Endometrial microvascular endothelial cells (primary cell): ENCODE results near the gene DDB1. TPM values are rescaled to one million over a fixed set of nuclear protein-coding genes. Genes with fewer than 3 reads are reported as not detected.

Experiments used
- in situ Hi-C: cut with HindIII; loops from 2 replicates; pipeline ENCODE4 v1.10.0; 2017; ENCODE audit warnings: low sequenced_read_pairs, low pct_unique_long_range_greater_than_20kb; ENCODE audit errors: inconsistent ontology term
- total RNA-seq: library from RNA; depleted of rRNA; stranded (reverse); fragments of >200 nt; gene quantifications from one replicate; pipeline ENCODE4 v1.2.3, GENCODE V29; 2015; ENCODE audit errors: inconsistent ontology term

The DDB1 gene
- total RNA-seq = 222 TPM

DNA sequence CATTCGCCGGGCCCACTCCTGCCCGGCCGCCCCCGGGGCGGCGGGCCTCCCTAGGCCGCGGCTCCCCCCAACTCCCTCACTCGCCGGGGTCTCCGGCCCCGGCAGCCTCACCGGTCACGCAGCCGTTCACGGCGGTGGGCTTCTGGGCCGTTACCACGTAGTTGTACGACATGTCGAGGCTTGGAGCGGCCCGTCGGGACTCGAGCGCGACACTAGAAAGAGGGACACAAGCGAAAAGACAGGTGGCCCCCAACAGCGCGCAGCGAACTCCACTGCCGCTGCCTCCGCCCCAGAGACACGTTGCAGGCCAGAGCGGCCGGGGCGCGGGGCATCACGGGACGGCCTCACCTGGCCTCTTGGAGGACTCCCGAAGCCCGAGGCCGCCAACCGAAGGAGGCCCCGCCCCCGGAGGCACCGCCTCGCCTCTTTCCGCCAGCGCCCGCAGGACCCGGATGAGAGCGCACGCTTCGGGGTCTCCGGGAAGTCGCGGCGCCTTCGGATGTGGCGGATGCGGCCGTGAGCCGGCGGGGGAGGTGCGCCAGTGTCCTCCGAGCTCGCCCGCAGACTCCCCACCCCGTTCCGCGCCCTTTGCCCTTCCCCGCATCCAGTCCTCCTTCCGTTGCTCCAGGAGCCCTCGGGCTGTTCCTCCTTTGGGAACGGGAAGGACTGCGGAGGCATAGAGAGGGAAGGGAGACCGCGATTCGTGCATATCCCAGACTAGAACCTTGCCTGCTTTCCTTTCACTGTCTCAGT is at the start of gene DDB1, which contains the start of gene TKFC:
Gene DDB1 (minus strand): TSS at position 309 of the 753 bp plus-strand sequence. CDS start 137 bp downstream, at position 172.
Gene TKFC (plus strand): TSS at position 432 of the 753 bp plus-strand sequence. CDS start 1,501 bp downstream, outside the sequence.
- in situ Hi-C loops = no loop called here

DNA sequence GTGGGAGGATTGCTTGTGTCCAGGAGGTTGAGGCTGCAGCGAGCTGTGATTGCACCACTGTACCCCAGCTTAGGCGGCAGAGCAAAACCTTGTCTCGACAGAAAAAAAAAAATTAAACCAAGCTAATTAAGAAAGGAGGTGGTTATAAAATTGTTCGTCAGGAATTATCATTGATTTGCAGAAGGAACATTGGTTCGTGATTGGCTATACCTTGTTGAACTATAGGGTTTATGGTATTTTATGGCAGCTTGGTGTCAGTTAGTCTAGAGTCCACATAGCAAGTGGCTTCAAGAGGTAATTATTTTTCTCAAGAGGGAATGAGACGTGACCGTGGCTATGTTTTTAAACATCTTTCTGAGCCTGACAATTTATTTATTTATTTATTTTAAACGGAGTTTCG is 48.0 kb upstream of the DDB1 start:
- in situ Hi-C loops = no loop called here

DNA sequence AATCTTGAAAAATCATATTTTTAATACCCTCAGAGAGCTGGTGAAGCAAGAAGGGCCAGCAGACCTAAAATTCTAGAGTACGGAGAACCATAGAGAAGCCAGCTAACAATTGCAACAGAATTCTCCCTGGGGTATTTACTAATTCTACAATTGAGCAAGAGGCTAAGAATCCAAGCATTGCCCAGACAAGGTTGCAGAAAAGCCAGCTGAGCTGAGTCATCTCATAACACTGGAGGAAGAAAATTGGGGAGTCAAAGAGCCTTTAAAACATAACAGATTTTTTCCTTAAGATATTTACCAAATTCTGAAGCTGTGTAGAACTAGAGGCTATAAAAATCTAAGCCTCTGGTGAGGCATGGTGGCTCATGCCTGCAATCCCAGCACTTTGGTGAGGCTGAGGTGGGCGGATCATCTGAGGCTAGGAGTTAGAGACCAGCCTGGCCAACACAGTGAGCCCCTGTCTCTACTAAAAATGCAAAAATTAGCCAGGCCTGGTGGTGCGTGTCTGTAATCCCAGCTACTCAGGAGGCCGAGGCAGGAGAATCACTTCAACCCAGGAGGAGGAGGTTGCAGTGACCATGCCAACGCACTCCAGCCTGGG is 45.9 kb upstream of the DDB1 start:
- in situ Hi-C loops = no loop called here

DNA sequence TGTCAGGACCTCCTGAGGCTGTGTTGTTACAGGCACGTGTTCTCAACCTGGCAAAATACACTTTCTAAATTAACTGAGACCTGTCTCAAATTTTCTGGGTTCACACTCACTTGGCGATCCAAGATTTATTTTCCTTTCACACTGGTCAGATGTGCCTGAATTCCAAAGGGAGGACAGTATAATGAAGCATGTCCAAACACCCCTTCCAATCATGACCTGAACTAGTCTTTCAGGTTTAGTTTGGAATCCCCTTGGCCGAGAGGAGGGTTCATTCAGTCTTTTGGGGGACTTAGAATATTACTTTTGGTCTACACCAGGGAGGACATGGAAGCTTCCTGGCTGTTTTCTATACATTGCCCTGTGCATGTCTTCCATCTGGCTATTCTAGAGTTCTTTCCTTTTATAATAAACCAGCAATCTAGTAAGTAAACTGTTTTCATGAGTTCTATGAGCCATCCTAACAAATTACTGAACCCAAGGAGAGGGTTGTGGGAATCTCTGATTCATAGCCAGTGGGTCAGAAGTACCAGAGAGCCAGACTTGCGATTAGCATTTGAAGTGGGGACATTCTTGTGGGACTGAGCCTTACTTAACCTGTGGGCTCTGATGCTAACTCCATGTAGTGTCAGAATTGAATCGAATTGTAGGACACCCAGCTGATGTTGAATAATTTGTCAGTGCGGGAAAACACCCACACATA is 44.7 kb upstream of the DDB1 start:
- in situ Hi-C loops = no loop called here

DNA sequence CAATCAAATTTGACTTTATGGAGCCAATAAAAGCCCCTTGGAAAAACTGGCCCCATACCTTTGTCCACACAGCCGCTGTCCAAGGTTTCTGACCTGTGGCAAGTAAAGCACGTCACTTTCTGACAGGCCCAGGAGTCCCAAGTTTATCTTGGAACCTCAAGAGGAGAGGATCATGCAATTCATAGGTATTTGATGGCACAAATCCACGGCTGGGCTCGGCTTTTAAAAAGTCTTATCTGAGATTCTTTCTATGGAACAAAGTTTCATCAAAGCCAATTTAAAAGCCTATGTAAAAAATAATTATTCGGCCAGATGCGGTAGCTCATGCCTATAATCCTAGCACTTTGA is 42.8 kb upstream of the DDB1 start:
- in situ Hi-C loops = no loop called here

DNA sequence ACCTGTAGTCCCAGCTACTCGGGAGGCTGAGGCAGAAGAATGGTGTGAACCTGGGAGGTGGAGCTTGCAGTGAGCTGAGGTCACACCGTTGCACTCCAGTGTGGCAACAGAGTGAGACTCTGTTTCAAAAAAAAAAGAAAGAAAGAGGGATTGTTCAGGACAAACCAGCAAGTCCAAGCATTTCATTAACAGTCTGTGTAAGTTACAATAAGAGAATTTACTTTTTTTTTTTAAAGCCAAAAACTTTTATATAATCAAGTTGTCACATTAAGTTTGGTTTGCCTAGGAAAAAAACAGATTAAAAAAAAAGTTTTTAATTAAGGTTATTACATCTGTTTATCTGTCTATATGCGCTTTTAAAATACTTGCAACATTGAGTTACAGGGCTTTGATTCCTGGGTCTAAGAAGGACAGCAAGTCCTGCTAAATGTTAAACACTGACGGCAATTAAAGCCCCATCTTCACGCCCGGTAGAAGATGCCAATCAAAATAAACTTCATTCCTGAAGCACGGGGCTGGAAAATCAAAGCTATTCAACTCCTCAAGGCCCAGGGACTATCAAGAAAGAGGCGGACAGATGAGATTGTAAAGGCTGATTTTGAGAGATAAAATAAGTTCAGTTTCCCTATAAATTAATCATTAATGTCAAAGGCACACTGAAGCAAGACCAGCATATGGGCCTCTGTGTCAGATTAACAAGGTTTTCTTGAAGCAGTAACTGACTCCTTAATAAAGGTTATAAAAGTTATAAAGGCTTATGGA is 39.9 kb upstream of the DDB1 start:
- in situ Hi-C loops = no loop called here

DNA sequence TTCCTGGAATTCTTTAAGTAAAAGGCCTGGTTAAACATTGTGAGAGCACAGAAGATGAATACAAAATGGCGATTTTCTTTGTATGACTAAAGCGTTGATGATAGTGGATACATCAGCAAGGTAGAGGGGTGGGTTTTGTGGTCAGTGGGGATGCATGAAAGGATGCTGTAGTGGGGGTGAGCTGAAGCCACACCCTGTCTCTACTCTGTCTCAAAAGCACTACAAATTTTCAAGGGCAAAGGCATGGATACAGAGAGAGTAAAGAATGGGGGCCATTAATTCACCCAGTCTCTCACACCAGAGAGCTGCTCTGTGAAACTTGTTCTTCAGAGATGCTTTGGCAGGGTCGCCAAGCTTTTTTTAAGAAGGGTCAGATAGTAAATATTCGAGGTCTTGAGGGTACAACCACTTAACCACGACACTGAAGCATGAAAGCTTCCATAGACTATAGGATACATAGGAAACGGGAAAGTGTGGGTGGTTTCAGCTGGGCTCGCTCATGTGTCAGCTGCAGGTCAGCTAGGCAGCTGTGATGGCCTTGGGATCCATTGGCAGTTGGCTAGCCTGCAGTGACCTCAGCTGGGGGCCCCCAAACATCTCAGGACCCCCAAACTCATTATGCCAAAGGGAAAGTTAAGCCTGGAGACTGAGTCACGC is 37.6 kb upstream of the DDB1 start:
- in situ Hi-C loops = no loop called here

DNA sequence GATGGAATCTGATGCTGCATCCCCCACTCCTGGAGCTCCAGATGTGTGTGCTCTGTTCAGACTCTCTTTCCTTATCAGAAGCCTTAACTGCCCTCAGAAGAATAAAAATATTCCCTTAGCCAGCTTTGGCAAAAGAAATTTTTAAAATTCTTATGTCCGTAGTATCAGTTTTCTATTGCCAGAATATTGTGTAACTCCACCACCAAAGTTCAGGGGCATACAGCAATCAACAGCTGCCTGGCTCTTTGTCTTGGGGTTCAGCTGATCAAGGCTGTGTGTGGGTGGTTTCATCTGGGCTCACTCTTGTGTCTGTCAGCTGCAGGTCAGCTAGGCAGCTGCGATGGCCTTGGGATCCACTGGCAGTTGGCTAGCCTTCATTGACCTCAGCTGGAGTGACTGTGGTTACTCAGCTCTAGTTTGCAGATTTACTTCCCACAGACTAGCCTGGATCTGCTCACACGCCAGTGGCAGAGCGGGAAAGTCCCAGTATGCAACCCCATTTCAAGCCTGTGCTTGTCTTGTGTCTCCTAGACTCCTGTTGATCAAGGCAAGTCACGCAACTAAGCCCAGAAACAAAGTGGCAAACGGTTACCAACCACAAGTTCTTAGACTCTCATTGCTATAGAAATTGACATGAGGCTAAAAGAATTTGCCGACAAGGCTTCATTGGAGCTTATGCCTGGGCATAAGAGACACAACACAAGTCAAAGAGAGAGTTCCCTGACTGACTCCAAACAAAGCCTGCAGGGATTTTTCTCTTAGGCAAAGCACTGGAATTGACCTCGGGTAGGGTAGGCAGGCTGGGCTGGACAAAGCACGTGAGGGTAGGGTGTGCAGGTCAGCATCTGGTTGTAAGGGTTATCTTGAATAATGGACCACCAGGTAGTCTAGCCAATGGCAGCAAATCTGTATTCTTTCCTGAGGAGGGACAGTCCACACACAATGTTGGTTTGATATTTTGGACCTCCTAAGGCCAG is 36.8 kb upstream of the DDB1 start:
- in situ Hi-C loops = no loop called here

DNA sequence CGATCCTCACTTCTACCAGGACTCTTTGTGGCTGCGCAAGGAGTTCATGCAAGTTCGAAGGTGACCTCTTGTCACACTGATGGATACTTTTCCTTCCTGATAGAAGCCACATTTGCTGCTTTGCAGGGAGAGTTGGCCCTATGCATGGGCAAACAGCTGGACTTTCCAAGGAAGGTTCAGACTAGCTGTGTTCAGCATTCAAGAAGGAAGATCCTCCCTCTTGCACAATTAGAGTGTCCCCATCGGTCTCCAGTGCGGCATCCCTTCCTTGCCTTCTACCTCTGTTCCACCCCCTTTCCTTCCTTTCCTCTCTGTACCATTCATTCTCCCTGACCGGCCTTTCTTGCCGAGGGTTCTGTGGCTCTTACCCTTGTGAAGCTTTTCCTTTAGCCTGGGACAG is 35.7 kb upstream of the DDB1 start:
- in situ Hi-C loops = no loop called here

DNA sequence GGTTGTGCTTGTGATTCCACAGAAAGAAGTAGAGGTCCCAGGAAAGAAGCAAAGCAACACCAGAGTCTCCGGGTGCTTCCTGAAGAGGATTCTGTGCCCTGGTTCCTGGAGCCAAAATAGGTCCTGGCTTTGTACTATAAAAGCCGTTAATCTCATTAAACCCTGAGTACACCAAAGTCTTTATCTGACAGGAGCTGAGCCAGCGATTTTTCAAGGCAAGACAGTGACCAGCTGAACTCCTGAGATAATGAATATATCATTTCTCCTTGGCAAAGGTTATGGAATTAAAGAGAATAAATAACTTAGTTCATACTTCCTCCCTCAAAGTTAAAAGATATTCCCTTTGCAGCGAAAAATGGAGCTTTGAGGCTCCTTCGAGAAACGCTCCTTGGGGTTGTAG is 34.5 kb upstream of the DDB1 start:
- in situ Hi-C loops = no loop called here

DNA sequence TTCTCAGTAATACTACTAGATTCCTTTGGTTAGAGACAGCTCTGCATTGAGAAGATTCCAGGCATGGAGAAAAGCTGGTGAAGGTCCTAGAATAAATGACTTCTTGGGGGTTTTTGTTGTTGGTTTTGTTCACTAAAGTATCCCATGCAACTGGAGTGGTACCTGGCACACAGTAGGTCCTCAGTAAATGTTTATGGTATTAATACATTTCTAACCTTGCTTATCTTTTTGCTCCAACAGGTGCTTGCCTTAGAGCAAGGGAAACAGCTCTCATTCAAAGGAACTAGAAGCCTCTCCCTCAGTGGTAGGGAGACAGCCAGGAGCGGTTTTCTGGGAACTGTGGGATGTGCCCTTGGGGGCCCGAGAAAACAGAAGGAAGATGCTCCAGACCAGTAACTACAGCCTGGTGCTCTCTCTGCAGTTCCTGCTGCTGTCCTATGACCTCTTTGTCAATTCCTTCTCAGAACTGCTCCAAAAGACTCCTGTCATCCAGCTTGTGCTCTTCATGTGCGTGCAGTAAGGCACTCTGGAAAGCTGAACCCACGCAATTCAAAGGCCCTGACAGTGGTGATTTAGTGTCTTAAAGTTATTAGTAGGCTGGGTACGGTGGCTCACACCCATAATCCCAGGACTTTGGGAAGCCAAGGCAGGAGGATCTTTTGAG is 31.2 kb upstream of the DDB1 start:
- in situ Hi-C loops = no loop called here

DNA sequence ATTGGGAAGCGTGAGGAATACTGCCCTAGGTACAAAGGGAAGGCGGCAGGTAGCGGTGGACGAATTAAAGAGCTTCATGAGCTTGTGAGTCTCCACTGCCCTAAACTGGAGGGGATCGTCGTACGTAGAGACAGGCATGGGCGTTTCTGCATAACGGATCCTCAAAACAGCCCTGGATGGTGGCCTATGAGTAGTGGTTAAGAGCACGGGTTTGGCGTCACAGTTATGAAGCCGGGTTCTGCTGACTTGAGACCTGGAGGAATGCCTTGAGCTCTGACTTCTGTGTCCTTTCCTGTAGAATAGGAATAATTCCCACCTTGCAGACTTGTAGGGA is 29.6 kb upstream of the DDB1 start:
- in situ Hi-C loops = no loop called here

DNA sequence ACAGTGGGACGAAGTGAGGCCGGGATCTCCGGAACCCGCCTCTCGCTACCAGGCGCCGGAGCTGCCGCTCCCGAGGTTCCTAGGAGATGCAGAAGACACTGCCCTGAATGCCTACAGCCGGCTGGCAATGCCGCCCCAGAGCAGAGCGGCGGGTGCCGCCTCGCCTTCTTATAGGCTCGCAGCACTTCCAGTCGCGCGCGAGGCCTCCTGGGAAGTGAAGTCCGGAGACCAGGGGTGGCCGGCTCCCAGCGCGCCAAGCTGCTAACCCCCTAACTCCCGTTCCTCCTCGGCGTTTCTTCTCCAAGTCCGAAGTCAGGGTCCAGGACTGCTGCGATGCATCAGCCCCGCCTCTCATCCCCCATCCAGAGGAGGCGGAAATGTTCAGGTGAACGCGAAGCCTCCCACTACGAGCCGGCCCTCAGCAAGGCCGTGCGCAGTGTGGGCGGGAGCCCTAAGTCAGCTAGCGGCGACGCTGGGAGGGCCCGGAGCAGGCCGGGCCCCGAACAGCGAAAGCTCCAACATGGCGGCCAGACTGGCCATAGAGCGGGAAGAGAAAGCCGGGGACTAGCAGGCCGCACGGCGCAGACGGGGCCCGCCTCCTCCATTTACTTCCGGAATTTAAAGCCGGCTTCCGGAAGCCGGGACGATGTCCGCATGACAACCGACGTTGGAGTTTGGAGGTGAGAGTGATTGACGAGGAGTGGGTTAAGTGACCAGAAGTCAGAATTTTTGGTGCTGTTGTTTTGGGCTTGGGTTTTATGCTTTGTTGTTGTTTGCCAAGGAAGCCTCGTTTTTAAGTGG is 29.0 kb upstream of the DDB1 start, which contains the start of the genes CYB561A3 and TMEM138:
Gene CYB561A3 (minus strand): TSS at position 142 of the 801 bp plus-strand sequence. CDS start 5,169 bp downstream, outside the sequence.
Gene TMEM138 (plus strand): TSS at position 634 of the 801 bp plus-strand sequence. CDS start 2,017 bp downstream, outside the sequence.
- in situ Hi-C loops = no loop called here

DNA sequence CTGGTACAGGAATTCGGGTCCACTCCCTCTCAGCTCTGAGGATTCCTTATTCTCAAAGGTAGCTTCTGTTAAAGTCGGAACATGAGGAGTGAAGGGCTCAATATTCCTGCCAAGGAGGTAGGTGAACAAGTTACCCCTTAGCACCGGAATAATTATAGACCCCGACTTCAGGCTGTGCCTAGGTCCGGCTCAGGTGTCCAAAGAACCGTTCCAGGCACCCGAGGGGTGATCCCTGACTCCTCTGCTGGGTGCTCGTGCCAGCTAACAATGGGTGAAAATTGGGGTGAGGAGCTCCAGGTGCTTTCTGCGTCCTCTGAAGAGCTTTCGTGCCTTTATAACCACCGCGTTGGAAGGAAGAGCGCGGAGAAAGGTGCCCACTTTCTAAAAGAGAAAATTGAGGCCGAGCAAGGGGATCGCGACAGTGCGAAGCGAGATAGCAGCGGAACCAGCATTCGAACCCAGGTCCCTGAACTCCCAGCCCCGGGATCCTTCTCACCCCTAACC is 28.4 kb upstream of the DDB1 start:
- in situ Hi-C loops = no loop called here

DNA sequence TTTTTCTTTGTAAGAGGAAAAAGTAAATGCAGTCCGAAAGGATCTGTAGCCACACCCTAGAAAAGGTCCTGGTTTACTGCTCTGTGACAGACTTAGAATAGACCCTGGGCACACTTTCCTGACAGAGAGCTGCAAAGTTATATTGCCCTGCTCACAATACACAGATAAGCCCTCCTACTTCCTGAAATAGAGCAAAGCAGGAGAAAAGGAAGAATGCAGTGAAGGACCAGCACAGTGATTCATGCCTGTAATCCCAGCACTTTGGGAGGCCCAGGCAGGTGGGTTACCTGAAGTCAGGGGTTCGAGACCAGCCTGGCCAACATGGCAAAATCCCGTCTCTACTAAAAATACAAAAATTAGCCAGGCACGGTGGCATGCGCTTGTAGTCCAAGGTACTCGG is 26.6 kb upstream of the DDB1 start:
- in situ Hi-C loops = no loop called here

DNA sequence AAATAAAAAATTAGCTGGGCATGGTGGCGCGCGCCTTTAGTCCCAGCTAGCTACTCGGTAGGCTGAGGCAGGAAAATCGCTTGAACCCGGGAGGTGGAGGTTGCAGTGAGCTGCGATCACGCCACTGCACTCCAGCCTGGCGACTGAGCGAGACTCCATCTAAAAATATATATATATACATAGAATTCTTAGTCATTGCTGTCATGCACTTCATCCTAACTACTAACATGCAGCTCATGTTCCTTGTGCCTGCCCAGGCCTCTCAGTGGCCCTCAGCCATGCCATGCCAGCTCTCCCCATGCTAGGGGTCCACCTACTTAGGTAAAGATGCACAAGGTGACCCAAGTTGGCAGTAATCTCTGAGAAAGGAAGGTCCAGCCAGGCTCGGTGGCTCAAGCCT is 25.7 kb upstream of the DDB1 start:
- in situ Hi-C loops = no loop called here
